ENCODE measurements around the gene SLC35E3.
A peak's percentile ranks its signal among the peaks of the same experiment; 100 is the strongest.
"Not testable (repeated sequence)": the region's sequence is repeated elsewhere in the genome, so short reads cannot be mapped to it uniquely, and the experiment has no call there.

Gene SLC35E3

DNA sequence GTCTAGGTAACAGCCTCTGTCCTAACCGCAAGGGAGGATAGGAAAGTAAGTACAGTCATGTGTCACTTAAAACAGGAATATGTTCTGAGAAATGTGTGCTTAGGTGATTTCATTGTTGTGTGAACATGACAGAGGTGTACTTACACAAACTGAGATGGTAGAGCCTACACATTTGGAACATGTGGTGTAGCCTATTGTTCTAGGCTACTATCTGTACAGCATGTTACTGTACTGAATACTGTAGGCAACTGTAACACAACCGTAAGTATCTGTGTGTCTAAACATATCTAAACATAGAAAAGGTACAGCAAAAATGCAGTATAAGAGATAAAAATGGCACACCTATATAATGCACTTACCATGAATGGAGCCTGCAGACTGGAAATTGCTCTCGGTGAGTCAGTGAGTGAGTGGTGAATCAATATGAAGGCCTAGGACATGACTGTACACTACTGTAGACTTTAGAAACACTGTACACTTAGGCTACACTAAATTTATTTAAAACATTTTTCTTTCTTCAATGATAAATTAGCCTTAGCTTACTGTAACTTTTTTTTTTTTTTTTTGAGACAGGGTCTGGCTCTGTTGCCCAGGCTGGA lies 48.8 kb downstream of the SLC35E3 start:
- DNase-seq (ENCODE audit: low spot score), result no peak

DNA sequence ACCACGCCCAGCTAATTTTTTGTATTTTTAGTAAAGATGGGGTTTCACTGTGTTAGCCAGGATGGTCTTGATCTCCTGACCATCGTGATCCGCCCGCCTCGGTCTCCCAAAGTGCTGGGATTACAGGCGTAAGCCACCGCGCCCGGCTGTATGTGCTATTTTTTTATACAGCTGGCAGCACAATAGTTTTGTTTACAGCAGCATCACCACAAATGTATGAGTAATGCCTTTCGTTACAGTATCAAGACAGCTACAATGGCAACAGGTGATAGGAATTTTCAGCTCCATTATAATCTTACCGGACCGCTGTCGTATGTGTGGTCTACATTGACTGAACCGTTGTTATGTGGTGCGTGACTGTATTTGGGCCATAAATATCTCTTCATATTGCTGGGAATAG lies 50.4 kb downstream of the SLC35E3 start:
- DNase-seq (ENCODE audit: low spot score), result no peak

DNA sequence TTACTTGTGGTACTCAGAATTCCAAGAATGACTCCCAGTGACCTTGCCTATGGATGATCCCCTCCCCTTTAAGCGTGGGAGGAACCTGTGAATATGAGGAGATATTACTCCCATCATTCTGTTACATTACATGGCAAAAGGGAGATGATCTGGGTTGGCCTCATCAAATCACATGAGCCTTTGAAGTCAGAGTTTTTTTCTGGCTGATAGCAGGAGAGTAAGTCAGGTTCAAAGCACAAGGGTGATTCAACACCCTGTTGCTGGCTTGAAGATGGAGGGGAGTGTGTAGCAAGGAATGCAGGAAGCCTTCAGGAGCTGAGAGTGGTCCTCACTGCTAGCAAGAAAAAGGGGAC lies 52.9 kb downstream of the SLC35E3 start:
- DNase-seq (ENCODE audit: low spot score), result no peak

DNA sequence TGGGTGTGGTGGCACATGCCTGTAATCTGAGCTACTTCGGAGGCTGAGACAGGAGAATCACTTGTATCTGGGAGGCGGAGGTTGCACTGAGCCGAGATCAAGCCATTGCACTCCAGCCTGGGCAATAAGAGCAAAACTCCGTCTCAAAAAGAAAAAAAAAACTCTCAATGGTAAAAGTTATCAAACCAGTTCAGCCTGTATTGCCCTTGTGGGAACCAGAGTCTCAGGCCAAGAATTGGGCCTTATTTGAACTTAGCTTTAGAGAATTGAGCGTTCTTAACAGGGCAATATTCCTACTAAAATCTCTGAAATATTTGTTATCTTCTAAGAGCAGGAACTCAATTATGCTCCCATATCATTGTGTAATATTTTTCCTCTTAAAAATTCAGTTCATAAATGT lies 54.3 kb downstream of the SLC35E3 start:
- no peak for DNase-seq (ENCODE audit: low spot score)

DNA sequence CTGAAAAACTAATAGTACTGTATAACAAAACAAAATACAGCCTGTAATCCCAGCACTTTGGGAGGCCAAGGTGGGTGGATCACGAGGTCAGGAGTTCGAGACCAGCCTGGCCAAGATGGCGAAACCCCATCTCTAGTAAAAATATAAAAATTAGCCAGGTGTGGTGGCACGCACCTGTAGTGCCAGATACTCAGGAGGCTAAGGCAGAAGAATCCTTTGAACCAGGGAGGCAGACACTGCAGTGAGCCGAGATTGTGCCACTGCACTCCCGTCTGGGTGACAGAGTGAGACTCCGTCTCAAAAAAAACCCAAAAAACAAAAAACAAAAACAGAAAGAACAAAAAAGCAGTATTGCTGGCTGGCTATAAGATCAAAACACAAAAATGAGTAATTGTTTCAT lies 55.1 kb downstream of the SLC35E3 start:
- DNase-seq (ENCODE audit: low spot score), result not testable (repeated sequence)

DNA sequence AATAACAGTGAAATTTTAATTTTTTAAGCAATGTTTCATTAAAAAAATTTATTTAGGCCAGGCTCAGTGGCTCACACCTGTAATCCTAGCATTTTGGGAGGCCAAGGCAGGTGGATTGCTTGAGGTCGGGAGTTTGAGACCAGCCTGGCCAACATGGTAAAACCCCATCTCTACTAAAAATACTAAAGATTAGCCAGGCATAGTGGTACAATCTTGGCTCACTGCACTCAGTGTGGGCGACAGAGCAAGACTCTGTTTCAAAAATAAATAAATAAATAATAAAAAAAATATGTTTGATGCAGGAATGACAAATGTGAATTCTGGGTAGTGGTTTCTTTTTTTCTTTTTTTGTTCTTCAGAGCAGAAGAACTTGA lies 56.4 kb downstream of the SLC35E3 start:
- DNase-seq (ENCODE audit: low spot score), result not testable (repeated sequence)

DNA sequence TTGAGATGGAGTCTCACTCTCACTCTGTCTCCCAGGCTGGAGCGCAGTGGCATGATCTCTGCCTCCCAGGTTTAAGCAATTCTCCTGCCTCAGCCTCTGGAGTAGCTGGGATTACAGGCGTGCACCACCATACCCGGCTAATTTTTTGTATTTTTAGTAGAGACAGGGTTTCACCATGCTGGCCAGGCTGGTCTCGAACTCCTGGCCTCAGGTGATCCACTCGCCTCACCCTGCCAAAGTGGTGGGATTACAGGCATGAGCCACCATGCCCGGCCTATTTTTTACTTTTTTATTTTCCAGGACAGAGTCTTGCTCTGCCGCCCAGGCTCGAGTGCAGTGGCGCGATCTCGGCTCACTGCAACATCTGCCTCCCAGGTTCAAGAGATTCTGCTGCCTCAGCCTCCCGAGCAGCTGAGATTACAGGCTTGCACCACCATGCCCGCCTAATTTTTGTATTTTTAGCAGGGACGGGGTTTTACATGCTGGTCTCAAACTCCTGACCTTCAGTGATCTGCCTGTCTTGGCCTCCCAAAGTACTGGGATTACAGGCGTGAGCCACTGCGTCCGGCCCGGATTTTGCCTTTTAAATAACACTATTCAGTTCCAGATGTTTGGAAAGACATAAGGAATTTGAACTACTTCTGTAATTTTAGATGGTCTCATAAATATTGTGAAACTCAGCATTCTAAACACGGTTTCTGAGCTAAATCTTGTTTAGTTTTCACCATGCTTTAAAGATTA lies 57.1 kb downstream of the SLC35E3 start:
- not testable (repeated sequence) for DNase-seq (ENCODE audit: low spot score)

DNA sequence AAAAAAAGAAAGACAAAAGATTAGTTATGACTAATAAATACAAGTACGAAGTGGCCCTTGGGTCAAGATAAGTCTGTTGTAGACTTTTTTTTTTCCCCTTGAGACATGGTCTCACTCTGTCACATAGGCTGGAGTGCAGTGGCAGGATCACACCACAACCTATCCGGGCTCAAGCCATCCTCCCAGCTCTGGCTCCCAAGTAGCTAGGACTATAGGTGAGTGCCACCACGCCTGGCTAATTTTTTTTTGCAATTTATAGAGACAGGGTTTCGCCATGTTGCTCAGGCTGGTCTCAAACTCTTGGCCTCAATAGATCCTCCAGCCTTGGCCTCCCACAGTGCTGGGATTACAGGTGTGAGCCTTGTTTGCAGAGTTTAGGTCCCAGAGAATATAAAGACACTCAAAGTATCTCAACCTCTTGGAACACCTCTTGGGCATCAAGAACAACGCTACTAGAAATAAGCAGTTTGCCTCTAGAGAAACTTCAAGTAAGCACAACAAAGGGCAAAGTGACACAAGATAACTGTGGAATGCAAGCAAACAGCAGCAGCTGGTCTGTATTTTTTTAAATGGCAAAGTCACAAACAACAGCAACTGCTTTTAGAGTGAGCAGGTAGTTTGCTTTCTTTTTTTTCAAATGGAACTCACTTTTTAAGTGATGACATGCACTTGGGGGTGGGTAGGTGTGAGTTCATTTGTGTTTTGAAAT lies 58.1 kb downstream of the SLC35E3 start:
- DNase-seq (ENCODE audit: low spot score), result peak; percentile 6

DNA sequence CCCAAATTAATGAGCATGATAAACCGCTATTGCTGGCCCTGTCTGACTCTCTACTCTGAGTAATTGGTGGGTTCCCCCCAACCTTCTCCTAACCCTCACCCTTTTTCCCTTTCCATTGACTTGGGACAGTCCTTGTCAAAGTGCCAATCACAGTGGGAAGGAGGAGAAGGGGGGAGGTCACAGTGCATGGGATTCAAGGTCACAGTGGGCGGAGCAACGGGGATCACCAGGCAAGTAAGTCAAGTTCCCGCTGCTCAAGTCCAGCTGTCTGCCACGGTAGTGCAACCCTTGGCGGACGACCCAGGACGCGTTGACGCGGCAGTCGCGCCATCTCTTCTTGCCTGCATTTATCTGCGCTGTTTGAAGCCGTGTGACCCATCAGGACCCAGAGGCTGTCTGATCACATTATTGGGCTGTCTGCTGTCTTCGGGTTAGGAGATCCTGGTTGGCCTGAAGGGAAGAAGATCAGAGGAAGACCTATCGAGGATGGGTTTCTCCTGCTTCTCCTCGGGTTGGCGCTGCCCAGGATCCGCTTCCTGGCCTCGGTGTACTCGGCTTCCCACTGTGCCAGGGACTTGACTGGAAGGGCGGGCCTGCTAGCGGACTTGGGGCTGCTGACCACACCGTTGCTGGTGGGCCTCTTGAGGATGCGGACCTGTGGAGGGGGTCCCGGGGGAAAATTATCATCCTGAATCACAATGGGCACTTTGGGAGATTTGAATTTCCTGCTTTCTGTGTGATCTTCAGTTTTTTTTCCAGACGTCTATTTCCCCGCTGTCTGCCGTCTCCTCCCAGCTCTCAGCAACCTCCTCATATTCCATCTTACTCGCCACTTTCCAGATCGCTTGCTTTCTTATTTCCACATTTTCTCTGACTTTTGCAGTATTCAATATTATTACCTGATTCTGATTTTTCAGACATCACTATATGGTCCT lies 58.9 kb downstream of the SLC35E3 start:
- peak; percentile 4 for DNase-seq (ENCODE audit: low spot score)

DNA sequence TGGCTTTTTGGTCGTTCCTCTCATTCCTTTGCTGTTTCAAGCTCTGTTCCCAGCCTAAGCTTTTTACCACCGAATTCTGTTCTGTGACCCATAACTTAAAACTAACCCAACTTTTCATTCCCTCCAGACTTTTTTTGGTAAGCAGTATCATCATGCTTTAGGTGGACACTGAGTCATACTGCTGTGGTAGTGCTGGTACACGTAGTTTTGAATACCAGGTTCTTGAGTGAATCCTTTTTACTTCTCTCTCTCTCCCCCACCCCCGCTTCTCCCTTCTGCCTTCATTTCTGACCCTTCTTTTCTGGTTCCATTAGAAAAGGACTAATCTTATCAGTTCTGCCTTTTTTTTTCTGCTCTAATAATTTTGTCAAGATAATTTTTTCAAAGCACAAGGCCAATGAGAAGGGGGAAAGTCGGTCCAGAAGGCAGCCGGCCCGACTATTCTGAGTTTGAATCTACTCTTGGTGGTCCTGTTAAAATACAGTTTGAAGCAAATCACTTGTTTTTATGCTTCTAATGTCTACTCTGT lies 59.7 kb downstream of the SLC35E3 start:
- no peak for DNase-seq (ENCODE audit: low spot score)

DNA sequence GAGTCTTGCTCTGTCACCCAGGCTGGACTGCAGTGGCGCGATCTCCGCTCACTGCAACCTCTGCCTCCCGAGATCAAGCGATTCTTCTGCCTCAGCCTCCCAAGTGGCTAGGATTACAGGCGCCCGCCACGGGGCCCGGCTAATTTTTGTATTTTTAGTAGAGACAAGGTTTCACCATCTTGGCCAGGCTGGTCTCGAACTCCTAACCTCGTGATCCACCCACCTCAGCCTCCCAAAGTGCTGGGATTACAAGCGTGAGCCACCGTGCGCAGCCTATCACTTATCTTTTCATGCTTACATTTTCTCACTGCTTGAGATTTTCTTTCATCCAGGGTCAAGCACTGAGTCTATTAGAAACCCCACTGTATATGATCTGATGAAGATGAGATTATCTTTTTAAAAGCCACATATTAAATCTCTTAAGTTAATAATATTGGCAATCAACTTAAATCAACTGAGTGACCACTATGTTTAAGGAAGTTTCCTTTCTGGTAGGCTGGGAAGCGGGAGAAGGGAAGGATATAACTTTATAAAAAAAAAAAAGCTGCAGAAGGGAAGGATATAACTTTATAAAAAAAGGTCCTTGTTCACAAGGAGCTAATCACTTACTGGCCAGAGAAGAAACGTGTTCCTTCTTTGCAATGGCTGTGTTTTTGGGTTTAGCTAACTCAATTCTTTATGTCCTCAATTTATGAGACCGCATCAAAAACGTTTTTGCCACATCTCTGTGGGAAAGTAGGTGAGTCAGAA lies 60.7 kb downstream of the SLC35E3 start:
- DNase-seq (ENCODE audit: low spot score), result peak; percentile 30

DNA sequence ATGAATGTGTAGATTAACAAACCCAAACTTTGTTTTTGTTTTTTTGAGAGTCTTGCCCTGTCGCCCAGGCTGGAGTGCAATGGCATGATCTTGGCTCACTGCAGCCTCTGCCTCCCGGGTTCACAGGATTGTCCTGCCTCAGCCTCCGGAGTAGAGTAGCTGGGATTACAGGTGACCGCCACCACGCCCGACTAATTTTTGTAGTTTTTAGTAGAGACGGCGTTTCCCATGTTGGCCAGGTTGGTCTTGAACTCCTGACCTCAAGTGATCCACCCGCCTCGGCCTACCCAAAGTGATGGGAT lies 61.2 kb downstream of the SLC35E3 start:
- not testable (repeated sequence) for DNase-seq (ENCODE audit: low spot score)

DNA sequence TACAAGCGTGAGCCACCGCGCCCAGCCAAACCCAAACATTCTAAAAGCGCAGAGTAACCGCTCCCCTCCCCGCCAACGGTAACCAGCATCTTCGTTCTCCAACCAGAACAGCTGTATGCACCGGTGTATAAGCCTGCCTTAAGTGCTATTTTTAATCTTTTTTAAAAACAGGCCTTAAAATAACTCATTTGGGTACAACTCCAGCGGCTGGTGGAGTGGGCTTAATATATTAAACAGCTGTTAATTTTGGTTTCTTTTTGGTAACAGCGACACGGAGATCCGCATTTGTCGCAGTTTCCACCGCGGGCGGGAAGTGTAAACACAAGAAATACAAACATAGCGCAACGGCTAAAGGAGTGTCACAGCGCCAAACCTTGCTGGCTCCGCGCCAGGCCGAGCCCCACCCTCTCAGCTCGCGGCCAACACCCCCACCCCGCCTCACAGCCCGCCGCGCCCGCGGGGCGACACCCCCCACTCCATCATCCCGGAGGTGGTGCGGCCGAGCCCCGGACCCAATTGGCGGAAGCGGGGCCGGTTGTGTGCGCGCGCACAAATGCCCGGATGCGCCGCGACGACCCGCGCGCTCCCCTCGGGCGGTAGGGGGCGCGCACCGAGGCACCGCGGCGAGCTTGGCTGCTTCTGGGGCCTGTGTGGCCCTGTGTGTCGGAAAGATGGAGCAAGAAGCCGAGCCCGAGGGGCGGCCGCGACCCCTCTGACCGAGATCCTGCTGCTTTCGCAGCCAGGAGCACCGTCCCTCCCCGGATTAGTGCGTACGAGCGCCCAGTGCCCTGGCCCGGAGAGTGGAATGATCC lies 61.8 kb downstream of the SLC35E3 start, which contains the start of gene MDM2:
MDM2 (plus strand) TSS at position 602 of the 812 bp plus-strand sequence. CDS start 301 bp downstream, outside the sequence.
- DNase-seq (ENCODE audit: low spot score), result peak; percentile 92

DNA sequence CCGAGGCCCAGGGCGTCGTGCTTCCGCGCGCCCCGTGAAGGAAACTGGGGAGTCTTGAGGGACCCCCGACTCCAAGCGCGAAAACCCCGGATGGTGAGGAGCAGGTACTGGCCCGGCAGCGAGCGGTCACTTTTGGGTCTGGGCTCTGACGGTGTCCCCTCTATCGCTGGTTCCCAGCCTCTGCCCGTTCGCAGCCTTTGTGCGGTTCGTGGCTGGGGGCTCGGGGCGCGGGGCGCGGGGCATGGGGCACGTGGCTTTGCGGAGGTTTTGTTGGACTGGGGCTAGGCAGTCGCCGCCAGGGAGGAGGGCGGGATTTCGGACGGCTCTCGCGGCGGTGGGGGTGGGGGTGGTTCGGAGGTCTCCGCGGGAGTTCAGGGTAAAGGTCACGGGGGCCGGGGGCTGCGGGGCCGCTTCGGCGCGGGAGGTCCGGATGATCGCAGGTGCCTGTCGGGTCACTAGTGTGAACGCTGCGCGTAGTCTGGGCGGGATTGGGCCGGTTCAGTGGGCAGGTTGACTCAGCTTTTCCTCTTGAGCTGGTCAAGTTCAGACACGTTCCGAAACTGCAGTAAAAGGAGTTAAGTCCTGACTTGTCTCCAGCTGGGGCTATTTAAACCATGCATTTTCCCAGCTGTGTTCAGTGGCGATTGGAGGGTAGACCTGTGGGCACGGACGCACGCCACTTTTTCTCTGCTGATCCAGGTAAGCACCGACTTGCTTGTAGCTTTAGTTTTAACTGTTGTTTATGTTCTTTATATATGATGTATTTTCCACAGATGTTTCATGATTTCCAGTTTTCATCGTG lies 62.6 kb downstream of the SLC35E3 start:
- DNase-seq (ENCODE audit: low spot score), result peak; percentile 90

DNA sequence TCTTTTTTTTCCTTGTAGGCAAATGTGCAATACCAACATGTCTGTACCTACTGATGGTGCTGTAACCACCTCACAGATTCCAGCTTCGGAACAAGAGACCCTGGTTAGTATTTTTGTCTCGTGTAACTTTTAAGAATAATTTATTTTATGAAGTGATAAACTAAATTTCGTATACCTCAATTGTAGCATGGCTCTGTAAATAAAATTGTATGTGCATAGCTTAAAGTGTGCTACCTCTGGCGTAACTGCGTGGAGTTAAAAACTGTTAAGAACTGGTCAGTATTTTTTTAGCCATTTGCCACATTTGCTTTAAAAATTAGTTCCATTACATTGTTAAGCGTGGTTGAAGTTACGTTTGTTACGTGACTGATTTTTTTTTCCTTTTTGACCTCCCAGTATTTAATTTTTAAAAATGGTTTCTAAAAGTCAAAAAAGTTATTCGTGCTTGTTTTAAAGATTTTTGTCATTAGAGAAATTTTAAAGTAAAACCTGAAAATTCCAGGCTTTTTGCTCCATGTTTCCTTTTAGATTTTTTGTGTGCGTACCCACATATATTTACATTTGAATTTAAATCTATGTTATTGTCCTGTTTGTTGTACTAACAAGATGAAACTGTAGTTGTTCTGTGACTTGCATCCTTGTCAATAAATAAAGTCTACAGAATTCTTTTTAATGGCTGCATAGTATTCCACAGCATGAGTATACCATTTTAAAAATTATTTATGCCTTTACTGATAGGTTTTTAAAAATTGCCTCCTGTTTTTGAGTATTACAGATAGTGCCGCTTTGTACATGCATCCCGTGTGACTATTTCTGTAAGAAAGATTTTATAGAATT lies 63.4 kb downstream of the SLC35E3 start:
- peak; percentile 41 for DNase-seq (ENCODE audit: low spot score)

DNA sequence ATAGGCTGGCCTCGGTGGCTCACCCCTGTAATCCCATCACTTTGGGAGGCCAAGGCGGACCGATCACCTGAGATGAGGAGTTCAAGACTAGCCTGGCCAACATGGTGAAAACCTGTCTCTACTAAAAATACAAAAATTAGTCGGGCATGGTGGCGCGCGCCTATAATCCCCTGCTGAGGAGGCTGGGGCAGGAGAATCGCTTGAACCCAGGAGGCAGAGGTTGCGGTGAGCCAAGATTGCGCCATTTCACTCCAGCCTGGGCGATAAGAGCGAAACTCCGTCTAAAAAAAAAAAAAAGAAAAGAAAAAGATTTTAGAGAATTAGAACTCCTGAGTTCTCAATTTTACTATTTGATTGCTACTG lies 64.0 kb downstream of the SLC35E3 start:
- DNase-seq (ENCODE audit: low spot score), result not testable (repeated sequence)

DNA sequence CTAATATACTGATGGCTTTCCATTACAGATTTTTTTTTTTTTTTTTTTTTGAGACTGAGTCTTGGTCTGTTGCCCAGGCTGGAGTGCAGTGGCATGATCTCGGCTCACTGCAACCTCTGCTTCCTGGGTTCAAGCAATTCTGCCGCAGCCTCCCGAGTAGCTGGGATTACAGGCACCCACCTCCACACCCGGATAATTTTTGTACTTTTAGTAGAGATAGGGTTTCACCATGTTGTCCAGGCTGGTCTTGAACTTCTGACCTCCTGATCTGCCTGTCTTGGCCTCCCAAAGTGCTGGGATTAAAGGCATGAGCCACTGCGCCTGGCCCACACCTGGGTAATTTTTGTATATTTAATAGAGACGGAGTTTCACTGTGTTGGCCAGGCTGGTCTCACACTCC lies 65.6 kb downstream of the SLC35E3 start:
- not testable (repeated sequence) for DNase-seq (ENCODE audit: low spot score)

DNA sequence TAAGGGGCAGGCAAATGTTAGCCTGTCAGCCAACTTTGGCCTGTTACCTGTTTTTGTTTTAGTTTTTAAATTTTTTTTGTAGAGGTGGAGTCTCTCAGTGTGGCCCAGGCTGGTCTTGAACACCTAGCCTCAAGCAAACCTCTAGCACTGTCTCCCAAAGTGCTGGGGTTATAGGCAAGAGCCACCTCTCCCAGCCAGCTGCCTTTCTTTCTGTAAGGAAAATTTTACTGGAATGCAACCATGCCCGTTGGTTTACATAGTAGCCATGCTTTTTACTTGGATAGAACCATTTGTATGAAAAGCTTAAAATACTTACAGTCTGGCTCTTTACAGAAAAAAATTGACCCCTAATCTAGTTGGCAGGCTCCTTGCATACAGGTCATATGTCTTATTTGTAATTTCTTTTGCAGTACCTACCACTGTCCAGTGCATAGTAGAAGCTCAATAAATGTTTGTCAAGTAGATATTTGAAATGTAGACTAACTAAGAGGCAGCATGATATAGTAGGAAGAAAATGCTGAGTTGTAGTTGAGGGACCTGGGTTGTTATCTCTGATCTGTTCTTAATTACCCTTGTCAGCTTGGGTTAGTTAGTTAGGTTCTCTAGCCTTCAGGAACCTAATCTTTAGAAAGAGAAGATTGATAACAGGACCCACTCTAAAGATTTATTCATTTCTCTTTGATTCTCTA lies 66.7 kb downstream of the SLC35E3 start:
- peak; percentile 69 for DNase-seq (ENCODE audit: low spot score)

Data from hematopoietic multipotent progenitor cell treated with erythropoietin and hydrocortisone succinate and interleukin-3 and kit ligand, for 17 days (in vitro differentiated cells).